Activated CD8-positive, alpha-beta memory T cell treated with anti-CD3 and anti-CD28 coated beads, Interleukin-2, amount 50 U/mL, for 4 hours (primary cell): ENCODE results near the gene PYM1.
"Not testable (repeated sequence)": the region's sequence is repeated elsewhere in the genome, so short reads cannot be mapped to it uniquely, and the experiment has no call there.

ENCODE experiments used
- DNase-seq: peaks from one replicate; pipeline ENCODE4 v3.0.0-alpha.2; 2020

PYM1 gene

GRCh38 chr12:55938826-55939501 lies 11.3 kb upstream of the PYM1 start:
- DNase-seq, result no peak

DNA sequence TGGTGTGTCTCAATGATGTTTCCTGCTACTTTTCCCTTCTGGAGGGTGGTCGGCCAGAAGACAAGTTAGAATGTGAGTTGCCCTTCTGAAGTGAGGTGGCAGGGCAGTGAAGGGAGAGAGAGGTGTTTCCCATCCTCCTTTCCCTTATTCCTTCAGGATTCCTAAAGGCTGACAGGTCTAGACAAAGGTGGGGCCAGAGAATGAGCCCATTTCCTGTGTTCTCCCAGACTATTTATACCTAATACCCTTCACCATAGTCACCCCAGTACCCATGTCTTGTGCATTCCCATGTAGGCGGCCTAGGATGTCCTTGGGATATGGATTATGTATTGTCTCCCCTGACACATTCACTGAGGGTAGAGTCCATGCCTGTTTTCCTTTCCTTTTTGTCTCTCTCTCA lies 10.3 kb upstream of the PYM1 start:
- no peak for DNase-seq

GRCh38 chr12:55935738-55936151 lies 8.1 kb upstream of the PYM1 start:
- DNase-seq, result peak; percentile 50

- no peak for DNase-seq
Measured at GRCh38 chr12:55934773-55935172, 7.1 kb upstream of the PYM1 start.

GRCh38 chr12:55933799-55934742 lies 6.4 kb upstream of the PYM1 start:
- DNase-seq, result no peak

- DNase-seq, result no peak
Measured at GRCh38 chr12:55933169-55933798, 5.6 kb upstream of the PYM1 start.

DNA sequence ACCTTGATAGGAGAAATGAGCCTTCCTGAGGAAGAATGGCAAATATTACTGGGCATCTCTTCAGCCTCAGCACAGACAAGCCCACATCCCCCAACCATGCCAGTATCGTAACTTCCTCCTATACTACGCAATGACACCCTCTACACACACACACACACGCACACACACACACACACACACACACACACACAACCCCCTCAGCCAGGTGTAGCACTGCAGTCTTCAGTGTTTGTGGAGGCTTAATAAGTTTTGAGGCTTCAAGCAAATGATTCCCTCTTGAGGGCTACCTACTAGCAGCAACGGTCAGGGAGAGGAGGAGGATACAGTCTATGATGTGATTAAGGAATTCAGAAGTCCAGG lies 4.8 kb upstream of the PYM1 start:
- DNase-seq, result peak; percentile 44

DNA sequence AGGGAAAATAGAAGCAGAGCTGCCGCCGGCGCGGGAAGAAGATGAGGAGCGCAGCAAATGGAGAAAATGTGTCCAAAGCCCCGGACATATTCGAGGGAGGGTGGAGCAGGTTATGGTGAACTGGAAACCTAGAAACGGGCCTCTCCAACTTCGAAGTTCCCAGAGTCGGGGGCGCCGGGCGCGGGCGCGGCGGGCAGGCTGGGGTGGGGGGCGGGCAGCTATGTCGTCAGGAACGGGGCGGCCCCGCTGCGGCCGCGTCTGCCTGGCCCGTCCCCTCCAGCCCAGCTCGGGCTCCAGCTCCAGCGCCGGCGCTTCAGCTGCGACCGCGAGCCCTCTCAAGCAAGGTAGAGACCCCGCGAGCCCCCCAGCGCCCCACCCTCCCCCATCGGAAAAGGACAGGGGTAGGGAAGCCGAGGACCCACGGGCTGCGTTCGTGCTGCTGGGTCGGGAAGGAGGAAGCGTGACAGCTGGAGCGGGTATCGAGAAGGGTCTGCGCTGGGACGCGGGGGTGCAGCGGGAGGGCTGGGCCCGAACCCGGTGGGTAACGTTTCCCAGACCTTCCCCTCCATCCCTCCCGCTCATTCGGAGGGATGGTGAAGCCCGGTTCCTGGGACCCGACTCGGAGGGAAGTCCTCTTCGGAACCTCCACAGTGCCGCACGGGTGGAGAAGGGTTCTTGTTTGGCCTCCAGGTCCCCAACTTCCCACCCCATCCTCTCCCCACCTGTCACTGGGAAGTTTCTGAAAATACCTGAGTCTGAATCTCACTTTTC lies 4.3 kb upstream of the PYM1 start:
- peak; percentile 37 for DNase-seq

DNA sequence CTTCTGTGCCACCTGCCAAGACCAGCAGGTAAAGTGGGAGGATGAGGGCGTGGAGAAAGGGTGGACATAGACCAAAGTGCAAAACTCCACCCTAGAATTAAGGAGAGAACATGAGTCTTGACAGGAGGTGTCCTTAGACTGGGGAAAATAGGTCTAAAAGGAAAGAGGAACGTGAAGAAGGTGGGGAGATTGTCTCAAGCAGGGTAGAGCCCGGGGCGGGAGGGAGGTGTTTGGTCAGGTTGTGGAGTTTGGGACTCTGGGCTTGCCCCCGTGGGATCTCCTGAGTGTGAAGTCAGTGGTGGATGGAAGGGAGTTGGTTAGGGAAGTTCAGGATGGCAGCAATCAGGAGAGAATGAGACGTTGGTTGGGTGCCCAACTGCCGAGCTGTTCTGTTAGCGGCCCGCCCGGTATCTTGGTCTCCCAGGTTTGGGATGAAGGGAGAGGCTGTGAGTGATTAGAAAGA lies 3.7 kb upstream of the PYM1 start:
- no peak for DNase-seq

DNA sequence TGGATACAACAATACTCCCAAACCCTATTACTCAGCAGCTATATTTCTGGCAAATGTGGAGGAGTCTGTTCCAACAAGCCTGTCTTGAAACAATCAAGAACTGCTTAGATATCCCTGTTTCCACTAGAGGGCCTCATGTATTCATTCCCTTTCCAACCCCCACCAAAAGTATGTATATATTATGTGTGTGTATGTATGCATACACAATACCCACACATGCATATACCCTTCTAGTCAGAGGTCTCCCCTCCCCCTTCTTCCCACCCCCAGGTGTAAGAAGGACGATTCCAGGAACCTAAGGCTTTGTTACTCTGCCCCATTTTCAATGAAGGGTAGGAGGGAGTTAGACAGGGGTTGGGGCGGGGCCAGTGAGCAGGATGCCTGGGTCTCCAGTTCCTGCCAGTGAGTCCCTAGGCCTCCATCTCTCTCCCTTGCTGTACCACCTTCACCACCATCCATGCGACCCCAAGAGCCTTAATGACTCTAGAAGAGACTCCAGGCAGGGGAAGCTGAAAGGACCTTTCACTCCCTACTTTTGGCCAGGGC lies 3.1 kb upstream of the PYM1 start, which contains the start of gene DGKA:
Gene DGKA (plus strand): TSS at position 392 of the 546 bp plus-strand sequence. CDS start 5,342 bp downstream, outside the sequence.
- peak; percentile 64 for DNase-seq

DNA sequence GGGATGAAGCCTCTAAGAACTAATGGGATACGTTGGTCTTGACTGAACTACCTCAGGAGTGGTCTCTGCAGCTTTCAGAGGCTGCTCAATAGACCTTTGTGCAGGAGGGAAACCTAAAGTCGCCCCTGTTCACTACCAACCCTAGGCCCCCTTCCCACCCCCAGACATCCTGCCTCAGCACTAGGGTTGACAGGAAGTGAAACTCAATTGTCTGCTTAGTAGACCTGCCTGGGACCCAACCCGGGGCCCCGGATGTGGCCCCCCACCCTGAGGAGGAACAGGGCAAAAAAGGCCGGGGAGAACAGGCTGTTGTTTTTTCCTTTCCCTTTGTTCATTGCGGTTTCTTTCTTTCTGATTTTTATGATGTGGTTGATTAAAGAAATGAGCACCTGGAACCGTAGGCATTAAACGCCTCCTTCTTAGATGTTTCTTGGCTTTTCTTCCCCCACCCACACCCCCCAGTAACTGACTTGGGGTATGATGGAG lies 1.7 kb upstream of the PYM1 start:
- DNase-seq, result peak; percentile 81

DNA sequence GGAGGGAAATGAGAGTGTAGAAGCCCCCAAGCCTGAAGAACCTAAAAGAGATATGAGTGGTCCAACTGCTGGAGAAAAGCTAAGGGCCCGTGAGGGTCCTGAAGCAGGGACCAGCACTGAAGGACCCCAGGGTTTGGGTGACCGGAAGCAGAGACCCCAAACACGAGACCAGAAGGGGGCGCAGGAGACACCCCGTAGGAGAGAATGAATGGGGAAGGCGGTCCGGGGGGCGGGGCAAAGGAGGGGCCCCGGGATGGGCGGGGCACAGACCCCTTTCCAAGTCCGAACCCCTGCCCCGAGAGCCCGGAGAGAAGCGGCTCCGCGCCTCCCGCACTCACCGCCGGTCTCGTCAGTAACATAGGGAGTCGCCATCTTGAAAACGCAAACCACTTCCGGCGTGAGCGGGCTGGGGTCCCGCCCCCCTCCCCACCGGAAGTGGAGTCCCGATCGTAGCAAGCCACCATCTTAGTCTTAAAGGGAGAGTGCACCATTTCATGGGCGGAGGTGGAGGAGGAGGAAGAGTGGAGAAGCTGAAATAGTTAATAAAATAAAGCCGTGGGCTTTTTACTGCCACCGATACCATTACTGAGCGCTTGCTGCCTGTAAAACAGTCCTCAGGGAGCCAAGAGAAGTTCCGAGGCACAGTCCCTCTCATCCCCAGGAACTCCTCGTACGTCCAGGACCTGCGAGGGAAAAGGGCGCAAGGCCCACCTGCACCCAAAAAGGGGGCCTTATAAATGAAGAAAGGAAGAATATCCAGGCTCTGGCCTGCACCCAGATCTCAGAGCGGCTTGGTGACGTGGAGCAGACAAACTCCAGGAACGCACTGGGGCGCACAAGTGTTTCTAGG lies 731 bp downstream of the PYM1 start:
- DNase-seq, result peak; percentile 84

DNA sequence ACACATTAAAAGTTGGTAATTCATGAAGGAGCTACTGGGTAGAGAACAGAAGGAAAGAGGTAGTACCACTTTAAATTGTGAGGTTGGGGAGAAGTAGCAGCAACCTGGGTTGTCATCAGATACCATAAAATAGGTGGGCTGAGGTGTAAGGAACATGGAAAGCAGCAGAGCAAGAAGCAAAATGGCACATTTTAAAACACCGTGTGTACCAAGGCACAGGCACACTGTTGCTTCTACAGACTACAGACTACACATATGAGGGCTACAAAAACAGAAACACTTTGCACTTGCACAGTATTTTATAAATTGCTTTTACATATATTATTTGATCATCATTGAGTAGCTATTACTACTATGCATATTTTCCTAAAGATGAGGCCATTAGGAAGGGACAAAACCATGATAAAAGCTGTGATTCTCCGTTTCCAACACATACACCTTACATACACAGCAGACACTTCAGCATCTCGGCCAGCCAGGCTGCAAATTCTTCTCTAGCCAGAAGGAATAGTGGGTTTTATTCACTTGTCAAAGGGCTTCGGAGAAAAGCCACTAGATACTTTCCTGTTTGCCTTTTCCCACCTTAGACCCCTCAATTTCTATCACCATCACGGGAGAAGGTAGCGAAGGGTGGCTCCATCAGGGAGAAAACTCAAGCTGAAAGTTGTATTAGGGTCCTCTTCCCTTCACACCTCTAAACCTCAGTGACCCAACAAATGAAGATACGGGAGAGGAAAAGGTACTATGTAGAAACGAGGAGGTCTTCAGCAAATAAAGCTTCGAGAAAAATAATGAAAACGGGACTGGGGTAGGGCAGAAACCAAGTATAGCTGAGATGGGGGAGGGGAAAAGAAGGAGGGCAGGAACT lies 1.6 kb downstream of the PYM1 start:
- no peak for DNase-seq

- DNase-seq, result no peak
Measured at GRCh38 chr12:55925371-55925770, 2.3 kb downstream of the PYM1 start.

- DNase-seq, result not testable (repeated sequence)
Measured at GRCh38 chr12:55923648-55924047, 4.0 kb downstream of the PYM1 start.

- no peak for DNase-seq
Measured at GRCh38 chr12:55922126-55922525, 5.6 kb downstream of the PYM1 start.

DNA sequence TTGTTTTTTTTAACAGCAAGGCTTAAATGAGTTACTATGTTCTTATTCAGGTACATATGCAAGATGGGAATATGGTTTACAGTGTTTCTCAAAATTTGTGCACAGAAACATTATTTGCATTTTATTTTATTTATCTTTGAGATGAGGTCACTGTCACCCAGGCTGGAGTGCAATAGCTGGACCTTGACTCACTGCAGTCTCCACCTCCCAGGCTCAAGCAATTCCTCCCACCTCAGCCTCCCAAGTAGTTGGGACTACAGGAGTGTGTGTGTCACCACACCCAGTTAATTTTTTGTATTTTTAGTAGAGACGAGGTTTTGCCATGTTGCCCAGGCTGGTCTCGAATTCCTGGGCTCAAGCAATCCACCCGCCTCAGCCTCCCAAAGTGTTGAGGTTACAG lies 8.7 kb downstream of the PYM1 start:
- DNase-seq, result not testable (repeated sequence)

- DNase-seq, result no peak
Measured at GRCh38 chr12:55915482-55915859, 12.2 kb downstream of the PYM1 start.

GRCh38 chr12:55912908-55913307 lies 14.8 kb downstream of the PYM1 start:
- no peak for DNase-seq

DNA sequence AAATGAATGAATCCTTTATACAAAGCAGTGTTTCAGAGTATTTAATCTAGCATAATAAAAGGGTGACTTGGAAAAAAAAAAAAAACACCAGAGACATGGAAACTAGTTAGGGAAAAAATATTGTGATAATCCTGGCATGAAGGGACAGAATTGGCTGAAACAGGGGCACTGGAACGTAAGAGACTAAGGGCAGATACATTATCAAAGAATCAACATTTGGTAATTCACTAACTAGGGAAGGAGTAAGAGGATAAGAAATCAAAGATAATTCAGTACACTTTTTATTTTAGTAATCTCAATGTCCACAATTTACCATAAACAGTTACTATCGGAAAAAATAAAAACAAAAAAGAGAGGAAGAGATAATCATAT lies 18.2 kb downstream of the PYM1 start:
- DNase-seq, result no peak
